ENCODE results near the gene TEKT2. TPM values are rescaled to one million over a fixed set of nuclear protein-coding genes. Genes with fewer than 3 reads are reported as not detected.

The TEKT2 gene
- total and polyA plus RNA-seq, 8 donors = 0.32 to 16.0 (median 9.2) TPM

DNA sequence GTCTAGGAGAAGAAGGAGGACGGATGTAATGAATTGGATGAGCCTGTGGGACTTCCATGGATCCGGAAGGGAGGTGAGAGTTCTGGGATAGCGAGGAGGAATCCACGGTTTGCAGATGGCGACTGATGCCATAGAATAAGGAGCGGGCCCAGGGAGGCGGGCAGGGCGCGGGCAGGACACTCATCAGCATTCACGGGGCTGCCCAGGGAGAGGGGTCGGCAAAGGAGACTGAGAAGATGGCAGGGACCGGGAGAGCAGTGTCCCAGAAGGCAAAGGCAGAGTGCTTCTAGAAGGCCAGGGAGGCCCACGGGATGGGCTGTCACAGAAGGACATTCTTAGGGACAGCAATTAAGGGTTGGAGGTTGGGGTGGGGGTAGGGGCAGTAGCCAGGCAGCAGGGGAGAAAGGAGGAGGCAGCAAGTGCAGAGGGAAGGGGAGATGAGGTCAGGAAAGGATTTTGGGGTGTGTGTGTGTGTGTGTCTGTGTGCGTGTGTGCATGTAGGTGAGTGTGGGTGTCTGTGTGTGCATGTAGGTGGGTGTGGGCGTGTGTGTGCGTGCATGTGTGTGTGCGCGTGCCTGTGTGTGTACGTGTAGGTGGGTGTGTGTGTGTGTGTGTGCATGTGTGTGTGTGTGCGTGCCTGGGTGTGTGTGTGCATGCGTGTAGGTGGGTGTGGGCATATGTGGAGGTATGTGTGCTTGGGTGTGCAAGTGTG, 42.3 kb downstream of the TEKT2 start:
- DNase-seq (no peak), ATAC-seq (no peak)
- H3K27me3 ChIP-seq = peaks cover 0 to 31% of the 10 kb centered on the region in 2 donors
- intact Hi-C loops (cut with DNase I) = no loop called here
- H3K27ac ChIP-seq = no peak overlapping the region
- no peak overlapping the region for H3K4me3 ChIP-seq
- no peaks in the 10 kb centered on the region for H3K36me3 ChIP-seq
- no peaks in the 10 kb centered on the region for H3K9me3 ChIP-seq
- no peak for TF ChIP-seq CTCF (IDR thresholded peaks at IDR 0.05)
- H3K4me1 ChIP-seq = peaks cover 0 to 29% of the 10 kb centered on the region in 2 donors

DNA sequence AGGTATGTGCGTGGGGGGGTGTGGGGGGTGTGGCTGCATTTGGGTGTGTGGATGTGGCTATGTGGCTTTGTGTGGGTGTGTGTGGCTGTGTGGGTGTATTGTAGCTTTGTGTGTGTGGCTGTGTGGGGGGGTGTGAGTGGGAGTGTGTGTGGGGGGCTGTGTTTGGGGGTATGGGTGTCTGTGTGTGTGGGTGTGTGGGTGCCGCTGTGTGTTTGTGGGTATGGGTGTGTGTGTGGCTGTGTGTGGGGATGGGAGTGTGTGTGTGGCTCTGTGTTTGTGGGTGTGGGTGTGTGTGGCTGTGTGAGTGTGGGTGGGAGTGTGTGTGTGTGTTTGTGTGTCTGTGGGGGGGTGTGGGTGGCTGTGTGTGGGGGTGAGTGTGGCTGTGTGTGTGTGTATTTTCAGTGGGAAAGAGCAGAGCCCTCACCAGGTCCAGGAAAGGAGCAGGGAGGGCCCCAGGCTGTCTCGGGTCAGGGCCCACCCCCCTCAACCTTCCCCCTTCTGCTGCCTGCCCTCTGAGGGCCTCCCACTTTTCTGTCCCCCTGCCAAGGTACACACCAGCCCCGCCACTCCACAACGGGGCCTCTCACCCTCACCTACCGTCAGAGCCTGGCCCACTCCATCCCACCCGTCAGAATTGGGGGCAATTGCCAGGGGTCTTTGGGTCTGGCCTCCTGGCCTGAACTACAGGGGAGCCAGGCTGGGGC, 43.1 kb downstream of the TEKT2 start:
- intact Hi-C loops (cut with DNase I) = no loop called here

GRCh38 chr1:36128126-36128904, 44.4 kb downstream of the TEKT2 start:
- H3K36me3 ChIP-seq = no peaks in the 10 kb centered on the region
- H3K27me3 ChIP-seq = peaks cover 0 to 26% of the 10 kb centered on the region in 2 donors
- peaks cover 0 to 14% of the 10 kb centered on the region in 2 donors for H3K4me1 ChIP-seq
- no peak overlapping the region for H3K27ac ChIP-seq
- ATAC-seq (no peak), DNase-seq (no peak)
- intact Hi-C loops (cut with DNase I) = no loop called here
- no peak overlapping the region for H3K4me3 ChIP-seq
- TF ChIP-seq CTCF (IDR thresholded peaks at IDR 0.05) = no peak
- H3K9me3 ChIP-seq = no peaks in the 10 kb centered on the region

More for the DNA sequence above, 43.1 kb downstream of the TEKT2 start:
- no peak overlapping the region for H3K27ac ChIP-seq
- DNase-seq (no peak), ATAC-seq (no peak)
- peaks cover 0 to 28% of the 10 kb centered on the region in 2 donors for H3K4me1 ChIP-seq
- H3K27me3 ChIP-seq = peaks cover 0 to 31% of the 10 kb centered on the region in 2 donors
- H3K36me3 ChIP-seq = no peaks in the 10 kb centered on the region
- no peak overlapping the region for H3K4me3 ChIP-seq
- no peaks in the 10 kb centered on the region for H3K9me3 ChIP-seq
- no peak for TF ChIP-seq CTCF (IDR thresholded peaks at IDR 0.05)

GRCh38 chr1:36128905-36129206, 45.0 kb downstream of the TEKT2 start:
- intact Hi-C loops (cut with DNase I) = no loop called here
- H3K4me3 ChIP-seq = no peak overlapping the region
- no peaks in the 10 kb centered on the region for H3K36me3 ChIP-seq
- DNase-seq (no peak), ATAC-seq (no peak)
- peaks cover 0 to 22% of the 10 kb centered on the region in 2 donors for H3K27me3 ChIP-seq
- TF ChIP-seq CTCF (IDR thresholded peaks at IDR 0.05) = no peak
- no peaks in the 10 kb centered on the region for H3K9me3 ChIP-seq
- no peak overlapping the region for H3K27ac ChIP-seq
- peaks cover 0 to 9% of the 10 kb centered on the region in 2 donors for H3K4me1 ChIP-seq

DNA sequence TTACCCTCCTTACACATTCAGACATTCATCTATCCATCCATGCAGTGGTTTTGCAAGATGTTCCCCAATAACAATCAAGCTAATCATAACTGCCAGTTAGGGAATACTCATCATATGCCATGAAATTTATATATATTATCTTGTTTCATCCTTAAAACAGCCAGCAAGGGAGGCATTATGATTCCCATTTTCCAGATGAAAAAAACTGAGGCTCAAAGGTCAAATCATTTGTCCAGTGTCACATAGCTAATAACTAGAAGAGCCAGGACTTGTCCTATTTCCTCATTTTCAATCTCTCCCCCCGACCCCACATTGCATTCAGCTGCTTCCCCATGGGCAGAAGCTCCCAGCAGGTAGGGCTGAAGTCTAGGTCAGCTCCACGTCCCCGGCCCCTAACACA, 48.1 kb downstream of the TEKT2 start:
- Histone ChIP-seq H3K36me3 (peaks cover 0 to 9% of the 10 kb centered on the region in 2 donors), H3K27me3 (no peaks in the 10 kb centered on the region), H3K4me3 (no peak overlapping the region), H3K27ac (no peak overlapping the region), H3K4me1 (peaks cover 9 to 27% of the 10 kb centered on the region in 2 donors), H3K9me3 (no peaks in the 10 kb centered on the region)
- ATAC-seq (no peak), DNase-seq (no peak)
- intact Hi-C loops (cut with DNase I) = no loop called here
- TF ChIP-seq CTCF (IDR thresholded peaks at IDR 0.05) = no peak

Measured in left lung (tissue), 10 donors.